Mesenchymal stem cell (in vitro differentiated cells and primary cell): Measurements from ENCODE around the gene FGGY.
"Not testable (repeated sequence)": the region's sequence is repeated elsewhere in the genome, so short reads cannot be mapped to it uniquely, and the experiment has no call there.

ENCODE experiments used
- DNase-seq: peaks from one replicate; pipeline ENCODE4 v3.0.0-alpha.2; 2013
- H2AFZ ChIP-seq: one replicate; pipeline ENCODE4 v1.6.1; 2013; ENCODE audit warnings: low read depth, mild to moderate bottlenecking, control low read depth, inconsistent platforms, low read length, moderate library complexity
- H2AK5ac ChIP-seq: 2 replicates; pipeline ENCODE4 v1.6.1; 2013; ENCODE audit warnings: low read length, moderate library complexity, mild to moderate bottlenecking, inconsistent platforms; ENCODE audit not compliant: severe bottlenecking
- H2BK120ac ChIP-seq: one replicate; pipeline ENCODE4 v1.6.1; 2013; ENCODE audit warnings: low read depth, mild to moderate bottlenecking, inconsistent platforms, low read length, moderate library complexity
- H2BK12ac ChIP-seq, 2 experiments: one replicate each; pipeline ENCODE4 v1.6.1; 2013; ENCODE audit warnings: inconsistent platforms in 2 of 2, low read length in 2 of 2, mild to moderate bottlenecking in 2 of 2, moderate library complexity in 2 of 2, control low read depth in 1 of 2
- H2BK15ac ChIP-seq: one replicate; pipeline ENCODE4 v1.6.1; 2013; ENCODE audit warnings: mild to moderate bottlenecking, low read depth, inconsistent platforms; ENCODE audit not compliant: poor library complexity, severe bottlenecking
- H2BK5ac ChIP-seq: 2 replicates; pipeline ENCODE4 v1.6.1; 2013; ENCODE audit warnings: low read depth, mild to moderate bottlenecking, low read length, control low read depth, inconsistent platforms; ENCODE audit not compliant: poor library complexity, severe bottlenecking
- H3K14ac ChIP-seq, 2 experiments: one replicate each; pipeline ENCODE4 v1.6.1; 2013; ENCODE audit warnings: inconsistent platforms in 2 of 2, low read length in 2 of 2, control low read depth in 1 of 2, mild to moderate bottlenecking in 1 of 2, moderate library complexity in 1 of 2
- H3K18ac ChIP-seq, 2 experiments: one replicate each; pipeline ENCODE4 v1.6.1; 2013; ENCODE audit warnings: inconsistent platforms in 2 of 2, low read length in 2 of 2, control low read depth in 1 of 2, low read depth in 1 of 2, mild to moderate bottlenecking in 1 of 2
- H3K23ac ChIP-seq, 2 experiments: one replicate each; pipeline ENCODE4 v1.6.1; 2013; ENCODE audit warnings: inconsistent platforms in 2 of 2, low read length in 2 of 2, mild to moderate bottlenecking in 2 of 2, moderate library complexity in 2 of 2, control low read depth in 1 of 2
- H3K27ac ChIP-seq: 2 replicates; pipeline ENCODE4 v1.5.1; 2013; ENCODE audit warnings: mild to moderate bottlenecking, moderate library complexity, low read length, control low read depth, inconsistent platforms; ENCODE audit not compliant: poor library complexity, severe bottlenecking
- H3K27me3 ChIP-seq, 2 experiments: 2 replicates each; pipeline versions ENCODE4 v1.6.1 to v1.7.0; 2013; ENCODE audit warnings: low read length in 2 of 2, mild to moderate bottlenecking in 2 of 2, moderate library complexity in 2 of 2, control low read depth in 1 of 2, inconsistent platforms in 1 of 2; ENCODE audit not compliant: control insufficient read depth in 1 of 2, insufficient read depth in 1 of 2
- H3K36me3 ChIP-seq, 2 experiments: 2 replicates each; pipeline versions ENCODE4 v1.6.1 to v1.7.0; 2013; ENCODE audit warnings: low read length in 2 of 2, control low read depth in 1 of 2, inconsistent platforms in 1 of 2, low read depth in 1 of 2, mild to moderate bottlenecking in 1 of 2; ENCODE audit not compliant: insufficient read depth in 2 of 2, control insufficient read depth in 1 of 2
- H3K4ac ChIP-seq, 2 experiments: one replicate each; pipeline ENCODE4 v1.6.1; 2013; ENCODE audit warnings: inconsistent platforms in 2 of 2, low read length in 2 of 2, mild to moderate bottlenecking in 2 of 2, moderate library complexity in 2 of 2, control low read depth in 1 of 2, low read depth in 1 of 2
- H3K4me1 ChIP-seq: 2 replicates; pipeline ENCODE4 v1.6.1; 2013; ENCODE audit warnings: low read depth, low read length, control low read depth; ENCODE audit not compliant: control insufficient read depth, insufficient read depth
- H3K4me2 ChIP-seq: 2 replicates; pipeline ENCODE4 v1.6.1; 2013; ENCODE audit warnings: low read length, mild to moderate bottlenecking, inconsistent platforms; ENCODE audit not compliant: poor library complexity, severe bottlenecking
- H3K4me3 ChIP-seq, 2 experiments: 2 replicates each; pipeline versions ENCODE4 v1.5.1 to v1.7.0; 2013; ENCODE audit warnings: low read length in 2 of 2, mild to moderate bottlenecking in 2 of 2, control low read depth in 1 of 2, low read depth in 1 of 2; ENCODE audit not compliant: insufficient read depth in 1 of 2
- H3K79me1 ChIP-seq: replicated peaks from 2 replicates; pipeline ENCODE4 v1.6.1; 2013; ENCODE audit warnings: mild to moderate bottlenecking, control low read depth, low read length, inconsistent platforms; ENCODE audit not compliant: poor library complexity, severe bottlenecking
- H3K9ac ChIP-seq: 2 replicates; pipeline ENCODE4 v1.7.0; 2013; ENCODE audit warnings: mild to moderate bottlenecking, low read length, moderate library complexity
- H3K9me3 ChIP-seq: 2 replicates; pipeline ENCODE4 v1.7.0; 2013; ENCODE audit warnings: mild to moderate bottlenecking, low read length; ENCODE audit not compliant: control insufficient read depth
- H4K8ac ChIP-seq: one replicate; pipeline ENCODE4 v1.6.1; 2013; ENCODE audit warnings: inconsistent platforms, mild to moderate bottlenecking, low read length, moderate library complexity
- H4K91ac ChIP-seq: one replicate; pipeline ENCODE4 v1.6.1; 2013; ENCODE audit warnings: mild to moderate bottlenecking, low read length, inconsistent platforms
- WGBS: methylation state at CpG from one replicate; pipeline ENCODE4 v1.1.7; 2013; ENCODE audit warnings: mixed read lengths; 5-methylcytosine and 5-hydroxymethylcytosine counted together

The FGGY gene

DNA sequence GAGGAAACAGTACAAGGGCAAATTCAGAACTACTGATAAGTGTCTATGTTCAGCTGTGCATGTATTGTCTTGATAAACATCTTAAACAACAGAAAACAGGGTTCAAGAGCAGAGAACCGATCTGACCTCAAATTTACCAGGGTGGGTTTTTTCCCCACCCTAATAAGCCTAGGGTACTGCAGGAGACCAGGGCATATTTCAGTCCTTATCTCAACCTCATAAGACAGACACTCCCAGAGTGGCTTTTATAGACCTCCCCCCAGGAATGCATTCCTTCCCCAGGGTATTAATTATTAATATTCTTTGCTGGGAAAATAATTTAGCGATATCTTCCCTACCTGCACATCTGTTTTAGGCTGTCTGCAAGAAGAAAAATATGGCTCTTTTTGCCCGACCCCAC lies 261.7 kb downstream of the FGGY start:
- 84% methylated on average over 3 of the region's 3 CpGs for WGBS

DNA sequence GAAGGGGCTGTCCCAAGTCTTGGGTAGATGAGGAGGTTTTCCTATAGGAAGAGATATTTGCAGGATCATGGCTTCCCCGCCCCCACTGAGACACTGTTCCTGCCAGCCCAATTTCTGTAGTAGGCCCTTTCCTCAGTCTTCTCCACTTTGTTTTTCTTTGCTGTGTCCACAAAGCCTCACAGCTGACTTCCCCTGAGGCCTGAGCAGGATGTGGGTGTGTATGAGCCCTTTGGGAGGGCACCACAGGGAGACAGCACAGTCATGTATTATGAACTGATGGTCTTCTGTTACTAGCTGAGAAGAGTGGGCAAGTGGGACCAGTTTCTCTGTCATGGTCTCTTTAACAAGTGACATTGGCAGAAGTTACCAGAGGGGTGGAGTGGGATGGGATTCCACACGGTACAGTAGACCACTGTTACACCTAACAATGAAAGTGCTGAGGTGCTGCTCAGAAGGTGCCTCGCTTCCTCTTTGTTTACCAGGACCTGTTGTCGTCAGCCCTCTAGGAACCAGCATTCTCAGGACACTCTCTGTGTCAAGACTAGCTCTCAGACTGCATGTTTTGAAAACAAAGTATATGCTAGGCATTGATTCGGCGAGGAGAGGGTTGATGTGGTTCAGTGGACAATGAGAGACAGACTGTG lies 264.0 kb downstream of the FGGY start:
- peaks cover 3% of the 10 kb centered on the region for H3K4me1 ChIP-seq
- H3K23ac ChIP-seq: no peak overlapping the region
- DNase-seq: no peak
- H3K27ac ChIP-seq: no peak overlapping the region
- H3K79me1 ChIP-seq: no peaks in the 10 kb centered on the region
- H3K9me3 ChIP-seq: peaks cover 14% of the 10 kb centered on the region
- H3K36me3 ChIP-seq: peaks cover 0 to 13% of the 10 kb centered on the region in 2 experiments
- H3K4ac ChIP-seq: no peak overlapping the region
- no peak overlapping the region for H2BK120ac ChIP-seq
- H2BK5ac ChIP-seq: no peak overlapping the region
- H3K14ac ChIP-seq: peak overlapping the region in 1 of 2 experiments; percentile 58
- WGBS: 100% methylated on average over 5 of the region's 6 CpGs
- H3K9ac ChIP-seq: no peak overlapping the region
- no peak overlapping the region for H2AK5ac ChIP-seq
- no peaks in the 10 kb centered on the region for H3K27me3 ChIP-seq
- no peak overlapping the region for H2BK15ac ChIP-seq
- H4K8ac ChIP-seq: no peak overlapping the region
- H3K4me3 ChIP-seq: no peak overlapping the region
- H4K91ac ChIP-seq: no peak overlapping the region
- no peak overlapping the region for H2BK12ac ChIP-seq
- H3K18ac ChIP-seq: no peak overlapping the region
- no peak overlapping the region for H2AFZ ChIP-seq
- no peak overlapping the region for H3K4me2 ChIP-seq

More for the DNA sequence above, 261.7 kb downstream of the FGGY start:
- not testable (repeated sequence) for H3K14ac ChIP-seq, H4K91ac ChIP-seq, H2AFZ ChIP-seq, H3K27me3 ChIP-seq, H2AK5ac ChIP-seq, H3K4me1 ChIP-seq, H3K79me1 ChIP-seq, H3K4ac ChIP-seq, H4K8ac ChIP-seq, H3K4me3 ChIP-seq, H3K4me2 ChIP-seq, H3K18ac ChIP-seq, H2BK15ac ChIP-seq, H2BK12ac ChIP-seq, H2BK5ac ChIP-seq, DNase-seq, H3K9ac ChIP-seq, H3K23ac ChIP-seq, H3K27ac ChIP-seq, H2BK120ac ChIP-seq
- Histone ChIP-seq H3K9me3 (peaks cover 14% of the 10 kb centered on the region), H3K36me3 (peaks cover 0 to 18% of the 10 kb centered on the region in 2 experiments)

GRCh38 chr1:59561796-59562195 lies 264.9 kb downstream of the FGGY start:
- Histone ChIP-seq H4K91ac (no peak overlapping the region), H3K9ac (no peak overlapping the region), H2BK12ac (no peak overlapping the region), H2AFZ (no peak overlapping the region), H3K79me1 (no peaks in the 10 kb centered on the region), H3K36me3 (peaks cover 0 to 5% of the 10 kb centered on the region in 2 experiments), H2BK15ac (no peak overlapping the region), H3K4me2 (no peak overlapping the region), H3K27ac (no peak overlapping the region), H2BK120ac (no peak overlapping the region), H4K8ac (no peak overlapping the region), H3K4me1 (peaks cover 3% of the 10 kb centered on the region), H3K23ac (no peak overlapping the region), H3K9me3 (peaks cover 14% of the 10 kb centered on the region), H3K4me3 (no peak overlapping the region), H2BK5ac (no peak overlapping the region), H3K4ac (no peak overlapping the region), H3K18ac (no peak overlapping the region), H3K27me3 (no peaks in the 10 kb centered on the region), H2AK5ac (no peak overlapping the region), H3K14ac (no peak overlapping the region)
- 86% methylated on average over 1 of the region's 1 CpG for WGBS
- no peak for DNase-seq

DNA sequence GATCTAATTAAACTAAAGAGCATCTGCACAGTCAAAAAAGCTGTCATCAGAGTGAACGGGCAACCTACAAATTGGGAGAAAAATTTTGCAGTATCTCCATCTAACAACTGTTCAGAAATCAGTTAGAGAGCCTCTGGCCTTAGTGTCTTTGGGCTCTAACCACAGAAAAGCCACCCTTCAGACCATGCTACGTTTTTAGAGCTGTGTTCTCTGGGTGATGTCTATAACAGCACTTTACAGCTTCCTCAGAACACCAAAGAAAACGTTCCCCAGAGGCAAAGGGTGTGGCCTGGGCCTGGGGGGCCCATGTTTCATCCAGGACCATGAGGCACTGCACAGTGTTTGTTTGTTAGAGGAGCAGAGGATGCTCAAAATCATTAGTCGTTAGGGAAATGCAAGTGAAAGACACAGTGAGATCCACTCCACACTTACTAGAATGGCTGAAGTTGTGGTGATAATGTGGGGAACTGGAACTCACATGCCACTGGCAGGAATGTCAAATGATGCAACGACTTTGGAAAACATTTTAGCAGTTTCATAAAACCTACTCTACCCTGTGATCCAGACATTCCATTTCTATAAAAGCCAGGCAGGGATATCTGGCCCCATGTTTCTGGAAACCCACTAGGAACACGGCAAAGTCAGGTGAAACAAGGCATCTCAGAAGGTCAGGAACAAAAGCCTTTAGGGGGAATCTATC lies 267.4 kb downstream of the FGGY start:
- H3K23ac ChIP-seq: no peak overlapping the region
- H3K9me3 ChIP-seq: no peaks in the 10 kb centered on the region
- no peak overlapping the region for H2AK5ac ChIP-seq
- peak overlapping the region in 1 of 2 experiments; percentile 23 for H3K18ac ChIP-seq
- no peaks in the 10 kb centered on the region for H3K79me1 ChIP-seq
- H2BK12ac ChIP-seq: peak overlapping the region in 1 of 2 experiments; percentile 82
- no peak overlapping the region for H4K91ac ChIP-seq
- H3K4me3 ChIP-seq: no peak overlapping the region
- H2BK5ac ChIP-seq: no peak overlapping the region
- no peak overlapping the region for H2AFZ ChIP-seq
- H3K4me1 ChIP-seq: peaks cover 3% of the 10 kb centered on the region
- DNase-seq: peak; percentile 14
- H2BK120ac ChIP-seq: no peak overlapping the region
- WGBS: 88% methylated on average over 5 of the region's 6 CpGs
- H2BK15ac ChIP-seq: no peak overlapping the region
- peak overlapping the region; percentile 76 for H4K8ac ChIP-seq
- no peak overlapping the region for H3K4me2 ChIP-seq
- H3K36me3 ChIP-seq: no peaks in the 10 kb centered on the region
- H3K27ac ChIP-seq: no peak overlapping the region
- H3K4ac ChIP-seq: peak overlapping the region in 1 of 2 experiments; percentile 55
- H3K27me3 ChIP-seq: no peaks in the 10 kb centered on the region
- H3K14ac ChIP-seq: no peak overlapping the region
- H3K9ac ChIP-seq: no peak overlapping the region
